Stimulated activated CD8-positive, alpha-beta memory T cell treated with anti-CD3 and anti-CD28 coated beads, Interleukin-7, amount 100 ng/mL, for 48 hours (primary cell): ENCODE results near the gene SALL4.
"Not testable (repeated sequence)": the region's sequence is repeated elsewhere in the genome, so short reads cannot be mapped to it uniquely, and the experiment has no call there.

Experiments
- DNase-seq, 2 donors: peaks; one replicate each; pipeline ENCODE4 v3.0.0-alpha.2; 2020; ENCODE audit warnings: low read depth in 1 of 2; ENCODE audit errors: extremely low read depth in 1 of 2

SALL4 gene

DNA sequence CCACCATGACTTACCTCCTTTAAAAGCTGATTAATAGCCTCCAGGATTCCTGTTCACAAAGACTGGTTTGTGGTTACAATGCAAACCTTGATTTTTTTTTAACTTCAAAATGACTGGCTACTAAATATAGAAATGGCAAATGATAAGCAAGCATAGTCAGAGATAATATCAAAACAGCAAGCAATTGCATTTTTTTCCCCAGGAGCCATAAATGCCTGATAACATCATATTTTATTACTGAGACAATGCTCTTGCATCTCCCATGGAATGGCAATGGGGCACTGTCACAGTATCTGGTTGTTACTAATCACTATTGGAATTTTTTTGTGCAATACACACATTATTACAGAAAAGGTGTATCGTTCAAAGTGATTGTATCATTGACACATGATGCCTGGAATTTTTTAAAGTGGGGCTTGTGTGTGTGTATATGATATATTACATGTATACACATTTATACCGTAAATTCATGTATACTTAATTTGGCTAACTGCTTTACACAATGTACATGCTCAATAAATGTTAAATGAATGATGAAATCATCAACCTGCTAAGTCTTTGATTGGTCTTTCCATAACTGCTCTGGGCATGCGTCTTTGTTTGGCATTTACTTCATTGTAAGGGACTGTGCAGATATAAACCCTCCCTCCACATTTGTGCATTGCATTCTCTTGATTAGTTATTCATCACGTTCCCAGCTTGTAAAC is 980 bp upstream of the SALL4 start:
- DNase-seq: no peak

- DNase-seq: no peak
These were observed 548 bp downstream of the SALL4 start for GRCh38 chr20:51801823-51802123.

DNA sequence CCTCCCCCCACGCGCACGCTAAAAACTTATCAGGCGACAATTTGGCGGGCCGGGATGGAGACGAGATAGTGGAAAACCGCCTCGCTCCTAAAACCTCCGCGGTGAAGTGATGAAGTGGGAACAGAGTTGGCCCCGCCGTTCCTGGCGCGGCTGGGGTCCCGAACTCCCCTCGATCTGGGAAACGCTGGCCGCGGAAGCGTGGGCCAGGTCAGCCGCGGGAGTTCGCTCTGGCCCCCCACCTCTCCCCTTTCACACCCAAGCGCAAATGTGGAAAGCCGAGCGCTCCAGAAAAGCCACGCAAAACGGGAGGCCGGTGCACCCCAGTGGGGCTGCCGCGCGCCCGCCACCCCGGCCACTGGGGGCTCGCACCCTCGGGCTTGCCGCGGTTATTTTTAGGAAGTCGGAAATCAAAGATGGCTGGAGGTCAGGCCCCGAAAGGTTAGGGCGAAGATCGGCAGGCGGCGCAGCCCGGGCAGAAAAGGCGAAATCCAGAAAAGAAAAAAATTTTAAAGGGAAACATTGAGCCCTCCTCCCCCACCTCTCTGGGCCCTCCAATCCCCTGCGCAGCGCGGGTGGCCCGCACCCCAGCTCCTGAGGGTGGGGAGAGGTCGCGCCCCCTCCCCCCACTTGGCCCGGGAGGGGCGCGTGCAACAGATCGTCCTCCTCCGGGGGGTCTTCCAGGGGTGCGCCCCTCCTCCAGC is 1.0 kb downstream of the SALL4 start:
- DNase-seq: no peak

- no peak for DNase-seq
These were observed 1.5 kb downstream of the SALL4 start for GRCh38 chr20:51800872-51801121.

DNA sequence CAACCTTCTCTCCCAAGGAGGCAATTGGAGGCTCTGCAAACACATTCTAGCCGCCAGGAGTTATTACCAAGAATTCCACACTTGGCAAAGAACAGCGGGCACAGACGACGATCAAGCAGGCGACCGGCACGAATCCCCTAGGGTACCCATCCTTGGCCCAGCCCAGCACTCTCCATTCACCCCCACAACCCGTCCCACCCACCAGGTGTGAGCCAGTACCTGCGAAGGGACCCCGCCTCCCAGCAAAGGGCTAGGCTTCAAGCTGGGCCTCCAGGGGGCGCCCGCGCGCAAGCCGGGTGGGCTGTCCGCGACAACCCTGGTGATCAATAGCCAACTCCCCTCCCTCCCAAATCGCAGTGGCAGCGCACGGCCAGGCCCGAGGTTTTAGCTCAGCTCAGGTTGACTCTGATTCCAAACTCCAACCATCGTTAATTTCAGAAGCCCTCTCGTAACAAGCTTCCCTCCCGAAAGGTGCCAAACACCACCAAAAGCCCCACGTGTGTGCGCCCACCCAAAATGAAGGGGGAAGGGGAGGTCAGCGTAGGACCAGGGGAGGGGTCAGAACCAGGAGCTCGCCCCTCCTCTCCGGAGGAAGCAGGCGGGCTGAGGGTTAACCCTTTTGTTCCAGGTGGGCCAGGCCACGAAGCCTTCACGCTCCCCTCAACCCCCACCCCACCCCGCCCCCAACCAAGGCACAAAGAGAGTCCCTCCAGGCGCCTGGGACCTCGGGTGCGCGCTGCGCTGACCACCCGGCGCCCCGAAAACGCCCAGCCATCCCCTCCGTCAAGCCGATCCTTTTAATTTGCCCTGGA is 2.1 kb downstream of the SALL4 start:
- peak; percentile 42 to 45 for DNase-seq

GRCh38 chr20:51799401-51799860 is 2.9 kb downstream of the SALL4 start:
- no peak for DNase-seq

DNA sequence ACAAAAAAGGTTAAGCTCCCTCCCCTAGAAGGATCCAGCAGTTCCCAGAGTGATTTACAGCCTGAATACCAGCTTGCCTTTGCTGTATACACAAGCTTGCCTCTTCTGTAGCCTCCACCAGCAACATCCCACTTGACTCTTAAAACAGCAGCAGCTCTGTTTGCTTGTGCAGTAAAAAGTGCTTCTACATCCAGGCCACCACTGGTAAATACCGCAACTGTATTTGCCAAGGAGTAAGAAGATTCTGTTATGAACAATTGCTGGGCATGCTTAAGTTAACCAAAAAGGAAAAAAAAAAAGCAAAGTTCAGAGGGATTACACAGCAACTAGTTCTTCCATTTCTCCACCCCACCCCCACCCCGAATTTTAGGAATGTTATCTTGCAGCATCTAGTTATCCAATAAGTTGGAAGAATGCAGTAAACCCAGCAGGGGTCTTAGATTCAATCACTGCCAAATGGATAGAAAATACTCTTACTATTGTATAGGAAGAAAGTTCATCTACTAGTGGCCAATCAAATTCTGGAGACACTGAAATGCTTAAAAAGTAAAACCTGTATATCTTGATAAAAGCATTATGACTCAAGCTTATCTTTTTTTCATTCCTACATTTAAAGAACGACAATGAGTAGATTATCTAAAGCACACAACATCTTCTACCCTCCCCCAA is 4.8 kb downstream of the SALL4 start:
- DNase-seq: no peak

- DNase-seq: no peak
These were observed 6.0 kb downstream of the SALL4 start for GRCh38 chr20:51796340-51796739.

- DNase-seq: no peak
These were observed 9.4 kb downstream of the SALL4 start for GRCh38 chr20:51792960-51793359.

DNA sequence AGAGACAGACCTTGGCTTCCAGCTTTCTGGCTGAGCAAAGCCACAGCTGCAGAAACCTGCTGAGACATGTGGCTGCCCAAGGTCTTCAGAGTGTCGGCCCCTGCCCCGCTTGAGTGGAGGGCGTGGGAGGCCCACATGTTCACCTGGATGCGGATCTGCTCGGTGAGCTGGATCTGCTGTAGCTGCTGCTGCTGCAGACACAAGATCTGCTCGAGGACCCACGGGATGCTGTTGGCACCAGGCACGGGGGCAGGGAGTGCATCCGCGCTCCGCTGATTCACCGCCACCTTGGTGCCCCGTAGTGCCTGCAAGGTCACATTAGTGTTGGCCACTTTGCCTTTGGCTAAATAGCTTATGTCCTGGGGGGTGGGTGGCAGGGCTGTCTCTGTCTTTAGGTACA is 10.7 kb downstream of the SALL4 start:
- DNase-seq: no peak

DNA sequence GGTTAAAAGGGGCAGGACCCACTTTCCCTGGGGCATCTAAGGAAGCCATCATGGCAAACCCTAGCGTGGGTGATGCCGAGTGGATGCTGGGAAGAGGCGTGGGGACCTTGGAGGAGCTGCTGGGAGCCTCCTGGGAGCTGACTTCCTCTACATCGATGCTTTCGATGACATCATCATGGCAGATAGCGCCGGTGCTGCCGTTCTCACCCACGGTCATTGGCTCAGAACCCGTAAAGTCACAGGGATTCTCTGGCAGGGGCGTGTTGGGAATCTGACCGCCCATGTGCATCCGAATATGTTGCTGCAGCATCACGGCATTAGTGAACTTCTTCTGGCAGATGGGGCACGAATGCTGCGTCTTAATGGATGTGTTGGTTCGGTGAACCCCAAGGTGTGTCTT is 12.1 kb downstream of the SALL4 start:
- DNase-seq: no peak

DNA sequence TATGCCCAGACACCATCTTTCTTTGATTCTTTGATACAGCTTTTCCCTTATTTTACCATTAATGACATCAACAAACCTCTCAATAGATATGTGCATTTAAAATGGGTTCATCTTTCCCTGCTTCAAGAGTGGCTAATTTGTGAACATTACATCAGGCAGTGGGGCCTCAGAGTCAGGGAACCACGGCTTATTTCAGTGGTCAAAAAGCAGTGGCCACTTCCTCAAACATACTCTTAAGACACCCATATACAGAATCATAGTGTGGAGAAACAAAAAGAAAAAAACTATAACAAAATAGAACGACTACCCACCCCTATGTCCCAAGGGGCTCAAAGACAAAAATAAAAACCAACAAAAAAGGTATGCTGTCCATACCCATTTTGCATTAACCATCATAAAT is 12.9 kb downstream of the SALL4 start:
- DNase-seq: no peak

DNA sequence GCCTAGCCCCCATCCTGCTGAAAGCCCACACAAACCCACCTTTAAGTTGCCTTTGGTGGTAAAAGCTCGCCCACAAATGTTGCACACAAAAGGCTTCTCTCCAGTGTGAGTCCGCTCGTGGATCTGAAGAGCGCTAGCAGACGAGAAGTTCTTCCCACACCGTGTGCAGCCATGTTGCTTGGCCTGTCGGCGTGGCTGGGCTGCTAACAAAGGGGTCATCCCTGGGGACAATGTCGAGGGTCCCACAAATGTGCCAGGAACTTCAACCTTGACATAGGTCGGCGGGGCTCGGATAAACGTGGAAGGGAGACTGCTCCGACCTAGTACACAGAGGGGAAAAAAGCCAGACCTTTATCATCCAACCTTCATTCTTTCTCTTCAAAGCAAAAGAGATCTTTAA is 13.5 kb downstream of the SALL4 start:
- DNase-seq: no peak

GRCh38 chr20:51784299-51784698 is 18.0 kb downstream of the SALL4 start:
- no peak for DNase-seq

- not testable (repeated sequence) for DNase-seq
These were observed 24.0 kb downstream of the SALL4 start for GRCh38 chr20:51778229-51778759.

DNA sequence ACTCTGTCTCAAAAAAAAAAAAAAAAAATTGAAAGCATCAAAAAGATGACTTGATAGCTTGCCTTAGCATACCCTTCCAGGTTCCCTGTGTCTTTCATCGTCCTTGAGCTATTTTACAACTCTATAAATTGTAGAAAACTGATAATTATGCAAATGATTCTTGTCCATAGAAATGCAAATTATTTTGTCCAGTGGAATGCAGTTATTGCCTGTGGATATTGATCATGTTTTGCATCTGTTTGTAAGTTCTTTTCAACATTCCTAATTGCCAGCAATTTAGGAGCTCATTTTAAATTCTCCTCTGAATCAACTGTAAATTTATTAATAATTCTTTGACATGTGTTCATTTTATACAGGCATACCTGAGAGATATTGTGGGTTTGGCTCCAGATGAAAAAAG is 27.1 kb downstream of the SALL4 start:
- no peak for DNase-seq

DNA sequence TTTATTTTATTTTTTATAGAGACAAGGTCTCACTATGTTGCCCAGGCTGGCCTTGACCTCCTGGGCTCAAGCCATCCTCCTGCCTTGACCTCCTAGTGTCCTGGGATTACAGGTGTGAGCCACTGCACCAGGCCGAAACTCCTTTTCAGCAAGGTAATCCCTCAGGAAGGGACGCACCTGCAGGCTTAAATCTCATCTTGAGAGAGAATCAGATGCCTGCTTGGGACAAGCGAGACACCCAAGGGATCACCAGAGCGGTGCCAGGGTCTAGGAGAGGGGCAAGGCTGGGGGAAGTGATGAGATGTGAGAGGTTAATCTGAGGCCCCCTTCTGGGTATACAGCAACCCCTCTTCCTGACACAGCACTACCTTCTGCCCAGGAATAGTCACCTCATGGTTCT is 30.1 kb downstream of the SALL4 start:
- DNase-seq: no peak

- DNase-seq: no peak
These were observed 32.2 kb downstream of the SALL4 start for GRCh38 chr20:51769976-51770615.

GRCh38 chr20:51768759-51769517 is 33.4 kb downstream of the SALL4 start:
- DNase-seq: no peak
